T-helper 9 cell (primary cell): ENCODE data around the gene APOL1.
"Not testable (repeated sequence)": the region's sequence is repeated elsewhere in the genome, so short reads cannot be mapped to it uniquely, and the experiment has no call there.

Experiments
- DNase-seq: peaks from one replicate; pipeline ENCODE4 v3.0.0-alpha.2; 2020

The APOL1 gene

DNA sequence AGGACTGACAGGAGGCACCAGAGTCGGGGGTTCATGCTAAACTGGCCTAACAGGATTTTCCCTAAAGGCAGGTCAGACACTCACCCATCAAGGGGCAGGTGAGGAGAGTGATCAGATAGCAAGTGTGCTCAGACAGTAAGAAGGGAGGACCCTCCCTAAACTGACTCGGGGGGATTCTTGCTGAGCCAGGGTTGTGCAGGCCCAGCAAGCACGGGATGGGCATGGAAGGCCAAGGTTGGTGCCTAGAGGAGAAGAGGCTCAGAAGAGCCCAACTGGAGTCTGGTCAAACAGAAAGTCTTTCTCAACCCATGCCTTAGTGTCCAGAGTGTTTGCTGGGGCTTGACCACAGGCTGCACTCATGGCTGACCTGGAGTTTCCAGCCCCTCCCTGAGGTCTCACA is 6.2 kb upstream of the APOL1 start:
- no peak for DNase-seq

DNA sequence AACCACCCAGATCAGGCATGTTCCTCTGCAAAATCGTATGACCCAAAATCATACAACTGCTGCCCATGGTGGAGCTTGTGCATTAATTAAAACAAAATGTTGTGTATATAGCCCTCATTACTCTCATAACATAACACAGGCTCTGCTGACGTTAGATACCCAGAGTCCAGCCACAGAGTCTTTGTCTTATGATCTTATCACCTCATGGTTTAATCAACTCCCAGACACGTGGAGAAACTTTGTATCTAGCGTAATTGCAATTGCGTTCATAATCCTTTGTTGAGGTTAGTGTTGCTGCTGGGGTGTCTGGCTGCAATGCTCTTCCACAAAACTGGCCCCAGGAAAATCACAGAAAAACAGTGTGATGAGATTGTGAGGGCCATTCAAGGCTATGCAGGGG is 5.0 kb upstream of the APOL1 start:
- no peak for DNase-seq

DNA sequence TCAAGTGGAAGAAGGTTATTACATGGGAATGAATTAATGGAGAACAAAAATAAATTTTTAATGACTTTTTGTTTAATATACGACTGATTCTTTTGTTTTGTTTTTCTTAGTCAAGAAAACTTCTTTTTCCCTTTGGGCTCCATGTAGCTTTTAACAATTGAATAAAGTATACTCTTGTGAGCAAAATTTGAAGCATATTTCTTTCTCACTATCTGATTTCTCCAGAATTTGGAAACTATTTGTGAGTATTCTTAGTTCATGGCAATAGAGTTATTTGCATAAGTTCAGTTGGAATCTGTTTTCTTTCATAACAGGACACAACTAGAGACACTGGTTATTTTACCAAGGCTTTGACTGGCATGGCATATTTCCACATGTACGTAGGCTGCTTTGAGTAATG is 3.8 kb upstream of the APOL1 start:
- no peak for DNase-seq

DNA sequence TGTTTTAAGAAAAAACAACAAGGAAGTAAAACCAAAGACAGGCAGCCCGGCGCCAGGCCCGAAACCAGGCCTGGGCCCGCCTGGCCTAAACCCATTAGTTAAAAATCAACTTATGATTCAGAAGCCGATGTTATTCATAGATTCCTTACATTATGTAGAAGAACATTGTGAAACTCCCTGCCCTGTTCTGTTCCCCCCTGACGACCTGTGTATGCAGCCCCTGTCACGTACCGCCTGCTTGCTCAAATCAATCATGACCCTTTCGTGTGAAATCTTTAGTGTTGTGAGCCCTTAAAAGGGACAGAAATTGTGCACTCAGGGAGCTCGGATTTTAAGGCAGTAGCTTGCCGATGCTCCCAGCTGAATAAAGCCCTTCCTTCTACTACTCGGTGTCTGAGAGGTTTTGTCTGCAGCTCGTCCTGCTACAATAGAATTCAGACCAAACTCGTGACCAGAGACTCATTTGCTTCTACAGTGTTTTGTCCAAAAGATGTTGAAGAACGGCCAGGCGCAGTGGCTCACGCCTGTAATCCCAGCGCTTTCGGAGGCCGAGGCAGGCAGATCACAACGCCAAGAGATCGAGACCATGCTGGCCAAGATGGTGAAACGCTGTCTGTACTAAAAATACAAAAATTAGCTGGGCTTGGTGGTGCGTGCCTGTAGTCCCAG is 2.5 kb upstream of the APOL1 start:
- not testable (repeated sequence) for DNase-seq

DNA sequence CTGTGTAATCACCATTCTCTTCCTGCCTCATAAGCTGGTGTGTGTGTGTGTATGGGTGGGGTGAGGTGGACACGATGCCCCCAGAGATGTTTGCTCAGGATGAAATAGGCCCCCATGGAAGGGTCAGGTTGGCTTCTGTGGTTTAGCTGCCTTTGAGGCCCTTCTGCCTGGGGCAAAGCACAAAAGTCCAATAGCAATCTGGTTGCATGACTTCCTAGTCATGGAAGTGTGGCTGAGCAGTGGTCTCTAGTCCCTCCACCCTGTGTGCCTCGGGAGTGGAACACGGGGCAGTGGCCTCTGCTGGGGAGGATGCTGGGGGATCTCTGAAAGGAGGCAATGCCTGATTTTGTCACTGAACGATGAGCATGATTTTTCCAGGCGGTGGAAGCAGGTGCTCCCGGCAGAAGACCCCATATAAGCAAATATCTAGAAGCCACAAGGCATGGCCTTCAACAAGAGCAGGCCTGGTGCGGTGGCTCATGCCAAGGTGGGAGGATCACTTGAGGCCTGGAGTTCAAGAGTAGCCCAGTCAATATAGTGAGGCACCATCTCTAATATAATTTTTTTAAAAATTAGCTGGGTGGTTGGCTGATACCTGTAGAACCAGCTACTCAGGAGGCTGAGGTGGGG is 839 bp upstream of the APOL1 start:
- not testable (repeated sequence) for DNase-seq

DNA sequence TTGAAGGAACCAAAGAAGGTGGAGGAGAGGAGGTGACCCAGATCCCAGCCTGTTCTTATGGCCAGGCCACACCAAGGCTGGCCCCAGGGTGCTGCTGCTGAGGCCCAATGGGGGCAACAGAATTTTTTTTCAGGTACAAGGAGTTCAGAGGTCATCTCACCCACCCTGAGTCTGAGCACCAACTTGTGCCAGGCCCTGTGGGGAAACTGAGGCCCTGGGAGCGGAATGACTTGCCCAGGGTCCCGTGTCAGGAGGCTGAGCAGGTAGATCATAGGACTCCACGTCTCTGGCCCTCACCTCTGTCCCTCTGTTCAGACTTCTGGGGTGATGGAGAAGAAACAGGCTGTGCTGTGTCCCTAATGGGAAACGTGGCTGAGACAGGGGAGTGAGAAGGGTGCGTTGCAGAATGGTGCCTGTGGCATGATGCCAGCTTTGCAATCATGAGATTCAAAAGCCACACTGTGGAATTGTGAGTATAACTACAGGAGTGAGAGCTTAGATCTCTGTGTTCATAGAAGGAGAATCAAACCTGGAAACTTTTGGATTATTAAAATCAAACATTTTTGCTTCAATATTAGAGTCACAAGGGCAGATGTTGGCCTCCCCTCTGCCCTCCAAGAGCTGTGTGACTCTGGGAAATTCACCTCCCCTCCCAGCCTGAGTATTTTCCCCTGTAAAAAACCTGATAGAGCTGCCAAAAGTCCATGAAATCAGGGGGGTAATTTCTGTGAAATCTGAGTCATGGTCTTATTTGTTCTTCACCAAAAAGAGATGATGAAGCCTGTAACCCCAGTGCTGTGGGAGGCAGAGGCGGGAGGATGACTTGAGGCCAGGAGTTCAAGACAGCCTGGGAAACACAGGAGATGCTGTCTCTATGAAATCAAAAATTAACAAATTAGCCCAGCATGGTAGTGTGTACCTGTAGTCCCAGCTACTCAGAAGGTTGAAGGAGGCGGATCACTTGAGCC is 874 bp downstream of the APOL1 start:
- no peak for DNase-seq

DNA sequence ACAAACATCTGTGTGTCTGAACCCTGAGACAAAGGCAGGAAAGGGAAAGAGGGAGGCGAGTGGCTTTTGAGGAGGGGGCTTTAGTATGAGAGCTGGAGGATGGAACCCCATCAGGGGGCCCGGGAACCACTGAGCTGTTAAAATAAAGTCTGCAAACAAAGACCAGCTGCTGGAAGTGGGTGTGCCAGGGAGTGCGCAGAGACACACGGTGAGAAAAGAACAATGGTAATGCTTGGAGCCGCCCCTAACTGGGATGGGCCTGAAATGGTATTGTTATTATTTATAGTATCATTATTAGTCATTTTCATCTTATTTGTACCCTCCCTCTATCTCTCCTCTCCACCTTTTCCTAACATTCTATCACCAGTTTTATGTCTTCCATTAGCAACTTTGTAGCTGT is 2.6 kb downstream of the APOL1 start:
- DNase-seq = not testable (repeated sequence)

DNA sequence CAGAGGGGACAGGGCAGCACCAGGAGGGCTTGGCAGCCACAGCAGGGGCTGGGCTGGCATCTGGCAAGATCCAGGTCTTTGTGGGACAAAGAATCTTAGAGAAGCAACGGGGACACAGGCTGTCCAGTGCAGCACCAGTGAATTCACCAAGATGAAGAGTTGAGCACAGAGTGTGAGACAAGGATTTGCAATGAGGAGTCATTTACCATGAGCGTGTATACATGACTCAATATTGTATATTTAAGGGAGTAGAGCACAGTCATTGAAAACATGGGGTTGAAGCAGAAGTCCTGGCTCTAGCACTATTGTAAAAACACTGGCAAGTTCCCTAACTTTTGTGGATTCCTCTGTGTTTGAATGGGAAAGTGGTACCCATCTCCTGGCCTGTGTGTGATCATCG is 3.5 kb downstream of the APOL1 start:
- no peak for DNase-seq

DNA sequence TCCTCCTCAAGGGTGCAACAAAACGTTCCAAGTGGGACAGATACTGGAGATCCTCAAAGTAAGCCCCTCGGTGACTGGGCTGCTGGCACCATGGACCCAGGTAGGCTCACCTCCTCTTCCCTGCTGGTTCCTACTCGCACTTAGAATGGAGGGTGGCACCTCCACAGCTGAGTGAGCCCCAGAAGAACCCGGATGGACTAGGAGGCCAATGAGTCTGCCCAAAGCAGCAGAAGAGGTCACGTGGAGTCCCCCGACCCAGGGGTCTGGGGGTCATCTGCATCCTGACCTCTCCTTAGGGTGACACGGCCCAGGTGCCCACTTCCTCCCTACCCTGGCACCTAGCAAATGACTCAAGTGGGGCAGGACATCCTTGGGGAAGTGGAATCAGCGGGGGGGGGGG is 4.4 kb downstream of the APOL1 start:
- DNase-seq = no peak

DNA sequence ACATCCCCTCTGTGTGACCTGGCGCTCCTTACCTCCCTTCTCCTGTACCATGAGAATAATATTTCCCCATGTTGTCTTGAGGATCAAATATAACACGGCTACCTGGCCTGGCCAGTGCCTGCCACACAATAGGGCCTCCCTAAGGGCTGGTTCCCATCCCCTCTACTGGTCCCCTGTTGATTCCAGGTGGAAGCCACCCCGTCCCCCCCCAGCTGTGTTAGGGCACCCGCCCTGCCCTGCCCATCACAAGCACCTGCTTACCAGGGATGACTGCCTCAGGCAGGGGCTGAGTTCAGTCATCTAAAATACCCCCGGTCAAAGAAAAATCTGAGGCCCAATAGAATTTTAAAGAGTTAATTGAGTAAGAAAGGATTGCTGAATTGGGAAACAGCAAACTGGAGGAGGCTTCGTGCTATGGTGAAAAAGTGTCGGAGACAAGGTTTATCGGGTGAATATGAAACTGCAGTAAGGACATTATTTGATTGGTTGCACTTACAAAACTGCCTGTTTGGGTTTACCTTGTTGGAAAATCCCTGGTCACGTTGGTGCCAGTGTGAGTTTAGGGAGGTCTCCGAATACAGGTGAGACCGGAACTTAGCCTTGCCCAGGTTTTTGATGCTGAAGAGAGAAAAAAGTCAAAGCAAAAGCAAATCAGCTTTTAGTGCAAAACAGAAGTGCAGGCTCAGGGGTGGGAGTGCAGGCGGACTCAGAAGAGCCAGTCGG is 5.2 kb downstream of the APOL1 start:
- DNase-seq = no peak

DNA sequence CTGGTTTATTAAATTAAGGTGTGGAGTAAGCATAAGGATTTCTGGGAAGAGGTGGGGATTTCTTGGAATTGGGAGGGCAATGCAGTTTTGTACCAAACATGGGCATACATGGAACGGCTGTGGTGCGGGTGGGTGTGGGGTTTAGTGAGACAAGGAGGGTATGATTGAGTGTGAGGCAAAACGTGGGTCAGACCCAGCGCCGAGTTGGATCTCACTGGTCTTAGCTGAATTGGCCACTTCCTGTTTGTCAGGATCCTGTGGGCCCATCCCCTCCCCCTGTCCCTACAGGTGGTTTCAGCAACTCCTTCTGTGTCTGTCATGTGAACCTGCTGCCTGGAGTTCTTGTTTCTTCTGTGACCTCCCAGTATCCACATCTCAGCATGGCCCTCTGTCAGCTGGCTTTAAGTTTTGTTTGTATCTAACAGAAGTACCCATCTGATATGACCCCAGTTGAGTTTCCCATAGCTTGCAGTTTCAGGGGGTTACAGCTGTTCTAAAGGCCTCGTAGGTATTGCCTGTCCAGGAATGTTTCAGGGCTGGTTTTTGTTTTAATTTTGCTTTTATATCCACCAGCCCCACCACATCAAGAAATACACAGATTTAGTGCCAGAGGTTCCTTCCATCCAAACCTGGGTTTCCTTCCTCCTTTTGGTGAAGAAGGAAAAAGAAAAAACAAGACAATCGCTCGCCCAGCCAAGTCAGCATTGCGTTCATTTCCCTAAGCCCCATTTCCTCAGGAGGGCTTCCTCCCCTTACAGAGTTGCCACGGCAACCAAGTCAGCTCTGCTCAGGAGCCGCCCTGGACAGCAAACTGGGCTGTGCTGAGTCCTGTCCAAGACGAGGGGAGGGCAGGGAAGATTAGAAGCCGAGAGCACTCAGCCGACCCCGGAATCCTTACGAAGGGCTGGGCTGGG is 6.0 kb downstream of the APOL1 start:
- no peak for DNase-seq

DNA sequence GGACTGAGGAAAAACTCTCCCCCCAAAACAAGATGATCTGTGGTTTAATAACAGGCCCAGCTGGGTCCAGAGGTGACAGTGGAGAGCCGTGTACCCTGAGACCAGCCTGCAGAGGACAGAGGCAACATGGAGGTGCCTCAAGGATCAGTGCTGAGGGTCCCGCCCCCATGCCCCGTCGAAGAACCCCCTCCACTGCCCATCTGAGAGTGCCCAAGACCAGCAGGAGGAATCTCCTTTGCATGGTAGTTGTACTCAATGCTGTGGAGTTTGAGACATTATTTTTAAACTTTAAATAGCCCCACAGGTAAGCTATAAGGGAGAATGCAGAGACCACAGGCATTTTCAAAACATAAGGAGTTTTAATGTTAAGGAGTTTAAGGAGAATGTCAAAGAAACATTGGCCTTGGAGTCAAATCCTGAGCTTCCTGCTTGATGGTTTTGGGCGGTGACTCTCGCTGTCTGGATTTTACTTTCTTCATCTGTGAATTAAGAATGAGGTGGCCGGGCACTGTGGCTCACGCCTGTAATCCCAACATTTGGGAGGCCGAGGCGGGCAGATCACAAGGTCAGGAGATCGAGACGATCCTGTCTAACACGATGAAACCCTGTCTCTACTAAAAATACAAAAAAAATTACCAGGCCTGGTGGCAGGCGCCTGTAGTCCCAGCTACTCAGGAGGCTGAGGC is 6.8 kb downstream of the APOL1 start:
- no peak for DNase-seq

DNA sequence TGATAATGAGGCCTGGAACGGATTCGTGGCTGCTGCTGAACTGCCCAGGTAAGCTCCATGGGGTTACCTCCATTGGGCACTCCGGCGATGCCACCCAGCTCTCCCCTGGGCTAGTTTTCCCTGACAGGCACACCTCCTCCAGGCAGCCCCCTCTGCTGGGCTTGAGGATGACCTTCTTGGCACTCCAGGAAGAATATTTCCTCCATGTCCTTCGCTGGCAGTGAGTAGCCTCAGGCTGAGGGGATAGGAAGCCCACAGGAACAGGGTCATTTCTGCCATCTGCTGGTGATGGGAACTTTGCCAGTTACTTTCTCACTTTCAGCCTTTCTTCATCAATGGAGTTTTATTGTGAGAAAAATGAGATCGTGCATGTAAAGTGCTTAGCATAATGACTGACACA is 8.7 kb downstream of the APOL1 start:
- DNase-seq = not testable (repeated sequence)

DNA sequence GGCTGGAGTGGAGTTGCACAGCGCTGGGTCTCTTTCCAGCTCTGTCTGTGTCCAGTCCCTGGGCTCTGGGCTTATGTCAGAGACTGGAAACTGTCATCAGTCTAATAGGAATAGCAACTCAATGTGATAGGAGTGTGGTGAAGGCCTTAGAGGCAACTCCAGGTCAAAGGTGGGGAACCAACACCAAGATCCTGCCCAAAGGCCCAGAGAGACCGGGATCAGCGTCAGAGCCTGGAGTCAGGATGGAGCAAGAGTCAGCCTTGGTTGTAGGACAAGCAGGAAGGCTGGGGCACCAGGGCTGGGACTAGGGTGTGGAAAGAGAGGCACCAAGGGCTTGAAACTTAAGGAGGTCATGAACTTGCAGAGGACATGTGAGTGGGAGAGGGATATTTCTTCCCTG is 9.4 kb downstream of the APOL1 start:
- not testable (repeated sequence) for DNase-seq

DNA sequence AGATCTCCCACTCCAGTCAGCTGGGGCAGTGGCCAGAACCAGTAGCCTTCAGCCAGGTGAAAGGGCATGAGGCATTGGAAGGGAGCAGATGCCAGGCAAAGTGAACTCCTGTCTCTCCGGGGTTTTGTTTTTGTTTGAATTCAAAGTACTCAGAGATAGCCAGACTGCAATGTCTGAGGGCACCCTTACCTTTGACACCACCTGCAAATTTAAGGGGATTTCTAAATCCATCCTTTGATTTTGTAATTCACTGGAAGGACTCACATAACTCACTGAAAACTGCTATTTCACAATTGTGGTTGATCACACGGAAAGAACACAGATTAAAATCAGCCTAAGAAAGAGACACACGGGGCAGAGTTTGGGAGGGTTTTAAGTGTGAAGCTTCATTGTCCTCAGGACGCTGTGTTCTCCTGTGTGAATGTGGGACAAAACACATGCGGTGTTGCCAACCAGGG is 10.3 kb downstream of the APOL1 start:
- not testable (repeated sequence) for DNase-seq

DNA sequence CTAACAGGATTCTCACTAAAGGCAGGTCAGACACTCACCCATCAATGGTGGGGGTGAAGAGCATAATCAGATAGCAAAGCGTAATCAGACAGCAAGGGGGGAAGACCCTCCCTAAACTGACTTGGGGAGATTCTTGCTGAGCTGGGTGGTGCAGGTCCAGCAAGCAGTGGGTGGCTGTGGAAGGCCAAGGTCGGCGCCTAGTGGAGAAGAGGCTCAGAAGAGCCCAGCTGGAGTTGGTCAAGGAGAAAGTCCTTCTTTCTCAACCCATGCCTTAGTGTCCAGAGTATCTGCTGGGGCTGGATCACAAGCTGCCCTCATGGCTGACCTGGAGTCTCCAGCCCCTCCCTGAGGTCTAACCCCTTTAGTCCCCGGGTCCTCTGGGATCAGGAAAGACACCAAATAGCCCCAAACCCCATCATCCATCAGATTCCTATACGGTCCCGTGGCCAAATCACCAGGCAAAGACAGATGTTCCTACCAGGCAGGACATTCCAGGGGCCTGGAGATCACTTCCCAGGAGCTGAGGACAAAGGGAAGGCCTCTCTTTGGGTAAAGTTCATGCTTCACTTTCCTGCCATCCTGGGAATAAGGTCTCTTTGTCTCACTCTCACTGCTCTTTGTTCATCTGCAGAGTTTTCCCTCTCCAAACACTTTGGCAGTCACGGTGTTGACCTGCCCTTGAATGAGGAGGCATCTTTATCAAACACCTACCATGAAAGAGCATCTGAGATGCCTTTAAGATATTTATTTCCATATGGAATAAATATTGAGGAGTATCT is 11.1 kb downstream of the APOL1 start:
- not testable (repeated sequence) for DNase-seq

DNA sequence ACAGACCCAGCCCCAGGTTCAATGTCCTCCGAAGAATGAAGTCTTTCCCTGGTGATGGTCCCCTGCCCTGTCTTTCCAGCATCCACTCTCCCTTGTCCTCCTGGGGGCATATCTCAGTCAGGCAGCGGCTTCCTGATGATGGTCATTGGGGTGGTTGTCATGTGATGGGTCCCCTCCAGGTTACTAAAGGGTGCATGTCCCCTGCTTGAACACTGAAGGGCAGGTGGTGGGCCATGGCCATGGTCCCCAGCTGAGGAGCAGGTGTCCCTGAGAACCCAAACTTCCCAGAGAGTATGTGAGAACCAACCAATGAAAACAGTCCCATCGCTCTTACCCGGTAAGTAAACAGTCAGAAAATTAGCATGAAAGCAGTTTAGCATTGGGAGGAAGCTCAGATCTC is 14.1 kb downstream of the APOL1 start:
- DNase-seq = no peak

DNA sequence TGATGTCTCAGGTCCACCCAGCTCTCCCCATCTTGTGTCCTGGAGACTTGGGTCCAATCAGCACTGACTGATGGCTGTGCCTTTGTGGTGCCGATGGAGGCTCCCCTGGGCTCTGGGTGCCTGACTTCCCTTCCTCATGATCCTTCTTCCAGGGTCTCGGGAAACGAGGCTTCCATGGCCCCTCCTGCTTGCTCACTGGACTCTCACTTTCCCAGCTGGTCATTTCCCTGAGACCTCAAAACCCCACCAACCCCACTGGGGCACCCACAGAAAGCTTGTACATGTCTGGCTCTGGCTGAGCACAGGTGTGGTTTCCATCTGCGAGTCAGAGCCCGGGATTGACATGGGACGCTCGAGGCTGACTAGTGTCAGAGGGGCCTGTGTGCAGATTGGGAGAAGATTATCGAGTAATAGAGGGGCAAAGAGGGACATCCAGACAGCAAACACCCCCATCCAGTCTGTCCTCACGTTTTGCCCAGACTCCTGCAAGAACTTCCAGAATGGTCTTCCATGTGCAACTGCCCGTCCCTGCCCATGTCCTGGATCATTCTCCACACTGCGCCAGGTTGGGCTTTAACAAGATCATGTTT is 15.1 kb downstream of the APOL1 start:
- DNase-seq = no peak

DNA sequence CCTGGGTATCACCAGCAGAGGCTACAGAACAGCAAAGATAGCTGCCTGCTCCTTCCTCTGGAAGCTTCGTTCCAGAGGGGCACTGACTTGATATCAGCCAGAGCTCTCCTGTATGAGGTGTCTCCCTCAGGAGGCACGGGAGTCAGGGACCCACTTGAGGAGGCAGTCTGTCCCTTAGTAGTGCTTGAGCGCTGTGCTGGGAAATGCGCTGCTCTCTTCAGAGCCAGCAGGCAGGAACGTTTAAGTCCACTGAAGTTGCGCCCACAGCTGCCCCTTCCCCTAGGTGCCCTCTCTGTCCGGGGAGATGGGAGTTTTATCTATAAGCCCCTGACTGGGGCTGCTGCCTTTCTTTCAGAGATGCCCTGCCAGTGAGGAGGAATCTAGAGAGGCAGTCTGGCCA is 18.3 kb downstream of the APOL1 start:
- DNase-seq = not testable (repeated sequence)

DNA sequence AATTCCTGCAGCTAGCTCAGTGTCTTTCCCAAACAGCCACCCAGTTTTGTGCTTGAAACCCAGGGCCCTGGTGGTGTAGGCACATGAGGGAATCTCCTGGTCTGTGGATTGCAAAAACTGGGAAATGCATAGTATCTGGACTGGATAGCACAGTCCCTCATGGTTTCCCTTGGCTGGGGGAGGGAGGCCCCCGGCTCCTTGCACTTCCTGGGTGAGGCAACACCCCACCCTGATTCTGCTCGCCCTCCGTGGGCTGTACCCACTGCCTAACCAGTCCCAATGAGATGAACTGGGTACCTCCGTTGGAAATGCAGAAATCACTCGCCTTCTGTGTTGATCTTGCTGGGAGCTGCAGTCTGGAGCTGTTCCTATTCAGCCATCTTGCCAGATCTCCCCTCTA is 19.0 kb downstream of the APOL1 start:
- DNase-seq = not testable (repeated sequence)
